Activated gamma-delta T cell treated with Interleukin-2 at 50 U/mL for 16 hours (primary cell): ENCODE measurements around the gene MS4A10.

Source experiments
- DNase-seq: peaks from one replicate; pipeline ENCODE4 v3.0.0-alpha.2; 2020

MS4A10 gene

GRCh38 chr11:60766547-60766946 lies 18.6 kb upstream of the MS4A10 start:
- DNase-seq: no peak

- no peak for DNase-seq
Observed at GRCh38 chr11:60767388-60767811, 17.7 kb upstream of the MS4A10 start.

GRCh38 chr11:60768202-60768601 lies 16.9 kb upstream of the MS4A10 start:
- no peak for DNase-seq

GRCh38 chr11:60769273-60769672 lies 15.9 kb upstream of the MS4A10 start:
- no peak for DNase-seq

GRCh38 chr11:60769811-60770210 lies 15.3 kb upstream of the MS4A10 start:
- no peak for DNase-seq

GRCh38 chr11:60771146-60771545 lies 14.0 kb upstream of the MS4A10 start:
- DNase-seq: no peak

GRCh38 chr11:60771879-60772525 lies 13.1 kb upstream of the MS4A10 start:
- no peak for DNase-seq

- no peak for DNase-seq
Observed at GRCh38 chr11:60772666-60773065, 12.5 kb upstream of the MS4A10 start.

GRCh38 chr11:60774726-60775125 lies 10.4 kb upstream of the MS4A10 start:
- DNase-seq: no peak

- peak; percentile 80 for DNase-seq
Observed at GRCh38 chr11:60775420-60775961, 9.6 kb upstream of the MS4A10 start.

- no peak for DNase-seq
Observed at GRCh38 chr11:60776167-60776566, 9.0 kb upstream of the MS4A10 start.

GRCh38 chr11:60777106-60777505 lies 8.0 kb upstream of the MS4A10 start:
- no peak for DNase-seq

GRCh38 chr11:60777572-60777971 lies 7.6 kb upstream of the MS4A10 start:
- DNase-seq: no peak

GRCh38 chr11:60780065-60780464 lies 5.1 kb upstream of the MS4A10 start:
- no peak for DNase-seq

GRCh38 chr11:60780774-60781173 lies 4.4 kb upstream of the MS4A10 start:
- no peak for DNase-seq

- no peak for DNase-seq
Observed at GRCh38 chr11:60781286-60781980, 3.7 kb upstream of the MS4A10 start.

- no peak for DNase-seq
Observed at GRCh38 chr11:60781981-60782316, 3.2 kb upstream of the MS4A10 start.

- DNase-seq: no peak
Observed at GRCh38 chr11:60782393-60783140, 2.6 kb upstream of the MS4A10 start.

GRCh38 chr11:60783141-60783484 lies 2.0 kb upstream of the MS4A10 start:
- no peak for DNase-seq

GRCh38 chr11:60783911-60784310 lies 1.2 kb upstream of the MS4A10 start:
- no peak for DNase-seq

GRCh38 chr11:60785806-60786361 lies 751 bp downstream of the MS4A10 start:
- DNase-seq: no peak

GRCh38 chr11:60786811-60787567 lies 1.9 kb downstream of the MS4A10 start:
- DNase-seq: no peak
